HCT116 (cell line): ENCODE data around the gene RELA. TPM values are rescaled to one million over a fixed set of nuclear protein-coding genes. Genes with fewer than 3 reads are reported as not detected.

Source experiments
- ATAC-seq: fragments of 200-7000 bp; cut with Tn5 transposase; 2 replicates; pipeline ENCODE4 v1.9.1; 2020; ENCODE audit warnings: mild to moderate bottlenecking, moderate library complexity
- BruUV-seq: library from RNA; stranded (reverse); fragments of 400-500 nt; replicated peaks from 2 replicates; lab custom pipeline; 2021; lab: Mats Ljungman, UMichigan
- CTCF ChIA-PET: fragments of 300-600 bp; sonication (Branson Sonifier 250); formaldehyde crosslinking; loops from one replicate; lab custom pipeline; 2021; ENCODE audit warnings: antibody characterized with exemption; lab: Charles Lee
- POLR2A ChIA-PET: fragments of 300-600, 350-600 bp; sonication (Branson Sonifier 250); formaldehyde crosslinking; loops from one replicate; lab custom pipeline; 2021; ENCODE audit warnings: antibody characterized with exemption; lab: Charles Lee
- RAD21 ChIA-PET, 2 experiments: fragments of 300-600 bp; sonication (Branson Sonifier 250); formaldehyde crosslinking; loops; one replicate each; lab custom pipeline; 2023; ENCODE audit warnings: low total read pairs in 2 of 2; ENCODE audit not compliant: uncharacterized antibody in 2 of 2, unreplicated experiment in 2 of 2, low non-redundant PET in 1 of 2; lab: Charles Lee
- DNase-seq: peaks from one replicate; pipeline ENCODE4 v3.0.0-alpha.2; 2010; ENCODE audit warnings: low read depth, low spot score
- H2AFZ ChIP-seq: fragments of 200-600 bp; shearing (Covaris generic), sonication (generic); 2 replicates; pipeline ENCODE4 v1.6.1; 2017; ENCODE audit warnings: low read depth, mixed run types, mixed read lengths, antibody characterized with exemption, low read length; ENCODE audit not compliant: poor library complexity, severe bottlenecking
- H3K27ac ChIP-seq: 2 replicates; pipeline ENCODE4 v1.5.1; 2012; ENCODE audit warnings: low read depth, low read length
- H3K27me3 ChIP-seq: fragments of 200-600 bp; sonication (generic); 2 replicates; pipeline ENCODE4 v1.6.1; 2016; ENCODE audit warnings: mixed run types, low read length, mixed read lengths; ENCODE audit not compliant: insufficient read depth
- H3K36me3 ChIP-seq, 2 experiments: fragments of 200-500 bp in 1 of 2; fragments of 200-600 bp in 1 of 2; sonication (Bioruptor generic) in 1 of 2; sonication (generic) in 1 of 2; 2 replicates each; pipeline versions ENCODE4 v1.5.1 to v1.6.1; 2014 to 2016; ENCODE audit warnings: low read length in 2 of 2, inconsistent platforms in 1 of 2, mixed read lengths in 1 of 2, mixed run types in 1 of 2; ENCODE audit not compliant: insufficient read depth in 2 of 2, control insufficient read depth in 1 of 2
- H3K4me1 ChIP-seq, 2 experiments: fragments of 200-600 bp in 1 of 2; sonication (generic) in 1 of 2; 2 replicates each; pipeline versions ENCODE4 v1.5.1 to v1.6.1; 2012 to 2017; ENCODE audit warnings: low read length in 2 of 2, inconsistent platforms in 1 of 2, mild to moderate bottlenecking in 1 of 2, mixed read lengths in 1 of 2, mixed run types in 1 of 2, moderate library complexity in 1 of 2; ENCODE audit not compliant: insufficient read depth in 2 of 2, control insufficient read depth in 1 of 2
- H3K4me2 ChIP-seq: fragments of 200-600 bp; sonication (generic); 2 replicates; pipeline ENCODE4 v1.6.1; 2017; ENCODE audit warnings: mixed run types, low read length, mixed read lengths
- H3K4me3 ChIP-seq, 2 experiments: fragments of 200-600 bp in 1 of 2; sonication (generic) in 1 of 2; replicated peaks in 1 of 2; 2 replicates each; pipeline ENCODE4 v1.5.1; 2011 to 2016; ENCODE audit warnings: low read length in 2 of 2, control low read depth in 1 of 2, low read depth in 1 of 2, mild to moderate bottlenecking in 1 of 2, mixed read lengths in 1 of 2, mixed run types in 1 of 2
- H3K79me2 ChIP-seq: fragments of 200-600 bp; sonication (generic); 2 replicates; pipeline ENCODE4 v1.6.1; 2017; ENCODE audit warnings: mild to moderate bottlenecking, mixed run types, low read length, moderate library complexity, mixed read lengths; ENCODE audit not compliant: insufficient read depth
- H3K9ac ChIP-seq: fragments of 200-600 bp; sonication (generic); 2 replicates; pipeline ENCODE4 v1.6.1; 2016; ENCODE audit warnings: low read length, mixed read lengths
- H3K9me2 ChIP-seq: fragments of 200-600 bp; sonication (generic), shearing (Covaris generic); 2 replicates; pipeline ENCODE4 v1.6.1; 2017; ENCODE audit warnings: mixed run types, mild to moderate bottlenecking, moderate library complexity; ENCODE audit not compliant: insufficient read depth
- H3K9me3 ChIP-seq, 2 experiments: fragments of 200-500 bp in 1 of 2; fragments of 200-600 bp in 1 of 2; sonication (Bioruptor generic) in 1 of 2; sonication (generic) in 1 of 2; 2 replicates each; pipeline ENCODE4 v1.6.1; 2014 to 2017; ENCODE audit warnings: low read length in 2 of 2, mixed read lengths in 2 of 2, inconsistent platforms in 1 of 2, low read depth in 1 of 2, mild to moderate bottlenecking in 1 of 2, mixed run types in 1 of 2, moderate library complexity in 1 of 2; ENCODE audit not compliant: control insufficient read depth in 1 of 2, insufficient read depth in 1 of 2
- H4K20me1 ChIP-seq: fragments of 200-600 bp; sonication (generic), shearing (Covaris generic); 2 replicates; pipeline ENCODE4 v1.6.1; 2017; ENCODE audit warnings: mixed run types, mild to moderate bottlenecking, moderate library complexity; ENCODE audit not compliant: insufficient read depth
- ELF1 ChIP-seq: IDR thresholded peaks from 2 replicates; pipeline ENCODE4 v1.6.1; 2012; ENCODE audit warnings: low read depth, borderline replicate concordance
- EZH2 ChIP-seq: fragments of 200-600 bp; sonication (generic); IDR thresholded peaks from 2 replicates; pipeline ENCODE4 v1.6.1; 2017; ENCODE audit warnings: antibody characterized with exemption, mixed run types
- FOSL1 ChIP-seq: IDR thresholded peaks from 2 replicates; pipeline ENCODE4 v1.6.1; 2012; ENCODE audit warnings: low read depth
- JUND ChIP-seq: IDR thresholded peaks from 2 replicates; pipeline ENCODE4 v1.6.1; 2012
- SRF ChIP-seq: IDR thresholded peaks from 2 replicates; pipeline ENCODE4 v1.6.1; 2012; ENCODE audit warnings: low read depth
- TCF7L2 ChIP-seq: IDR thresholded peaks from 2 replicates; pipeline ENCODE4 v1.7.0; 2011; ENCODE audit warnings: borderline replicate concordance, inconsistent platforms; ENCODE audit not compliant: insufficient read depth, insufficient read length; ENCODE audit errors: extremely low read depth
- ZFX ChIP-seq: fragments of 450-650 bp; IDR thresholded peaks from 2 replicates; pipeline ENCODE4 v1.6.1; 2017
- ZNF274 ChIP-seq: fragments of 200-500 bp; sonication (Bioruptor generic); IDR thresholded peaks from 2 replicates; pipeline ENCODE4 v1.6.1; 2014; ENCODE audit warnings: mild to moderate bottlenecking, low read depth, low read length, inconsistent platforms
- intact Hi-C: fragments of 100-400 bp; cut with micrococcal nuclease; formaldehyde crosslinking; loops from 2 replicates; pipeline ENCODE4 v1.10.0; 2022
- total RNA-seq: library from RNA; stranded (reverse); gene quantifications from one replicate; pipeline ENCODE4 v1.2.1, GENCODE V29; 2021; ENCODE audit not compliant: unreplicated experiment
- TF ChIP-seq, protein P1 (sequence below), 3 experiments: fragments of 200-600 bp in 1 of 3; sonication (generic) in 1 of 3; IDR thresholded peaks in 2 of 3; conservative IDR thresholded peaks in 1 of 3; 2 replicates each; pipeline ENCODE4 v1.5.1; 2012 to 2017; ENCODE audit warnings: low read depth in 2 of 3, low read length in 2 of 3, antibody characterized with exemption in 1 of 3, borderline replicate concordance in 1 of 3, control low read depth in 1 of 3, mild to moderate bottlenecking in 1 of 3, mixed read lengths in 1 of 3, mixed run types in 1 of 3, moderate library complexity in 1 of 3; ENCODE audit not compliant: insufficient read depth in 1 of 3
- TF ChIP-seq, protein P2 (sequence below): IDR thresholded peaks from 2 replicates; pipeline ENCODE4 v1.6.1; 2012; ENCODE audit warnings: low read depth

The RELA gene
- total RNA-seq, 1 experiment from 2014 or later = 78.5 TPM

DNA sequence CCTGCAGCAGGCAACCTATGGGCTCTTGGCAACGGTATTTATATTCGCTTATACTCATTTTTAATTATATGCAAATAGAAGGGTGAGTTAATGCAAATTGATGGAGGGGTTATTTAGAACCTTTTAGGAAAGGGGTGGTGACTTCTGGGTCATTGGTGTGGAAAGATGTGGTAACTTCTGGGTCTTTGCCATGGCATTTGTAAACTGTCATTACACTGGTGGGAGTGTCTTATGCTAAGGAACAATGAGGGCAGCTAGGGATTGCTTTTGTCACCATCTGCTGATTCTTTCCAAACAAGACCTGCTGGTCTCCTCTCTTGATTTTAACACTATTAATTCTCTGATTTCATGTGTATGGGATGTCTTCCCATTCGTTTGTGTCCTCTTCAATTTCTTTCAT lies 37.7 kb upstream of the RELA start (continued):
- TF ChIP-seq ELF1 = no peak
- TF ChIP-seq, protein P1, sequence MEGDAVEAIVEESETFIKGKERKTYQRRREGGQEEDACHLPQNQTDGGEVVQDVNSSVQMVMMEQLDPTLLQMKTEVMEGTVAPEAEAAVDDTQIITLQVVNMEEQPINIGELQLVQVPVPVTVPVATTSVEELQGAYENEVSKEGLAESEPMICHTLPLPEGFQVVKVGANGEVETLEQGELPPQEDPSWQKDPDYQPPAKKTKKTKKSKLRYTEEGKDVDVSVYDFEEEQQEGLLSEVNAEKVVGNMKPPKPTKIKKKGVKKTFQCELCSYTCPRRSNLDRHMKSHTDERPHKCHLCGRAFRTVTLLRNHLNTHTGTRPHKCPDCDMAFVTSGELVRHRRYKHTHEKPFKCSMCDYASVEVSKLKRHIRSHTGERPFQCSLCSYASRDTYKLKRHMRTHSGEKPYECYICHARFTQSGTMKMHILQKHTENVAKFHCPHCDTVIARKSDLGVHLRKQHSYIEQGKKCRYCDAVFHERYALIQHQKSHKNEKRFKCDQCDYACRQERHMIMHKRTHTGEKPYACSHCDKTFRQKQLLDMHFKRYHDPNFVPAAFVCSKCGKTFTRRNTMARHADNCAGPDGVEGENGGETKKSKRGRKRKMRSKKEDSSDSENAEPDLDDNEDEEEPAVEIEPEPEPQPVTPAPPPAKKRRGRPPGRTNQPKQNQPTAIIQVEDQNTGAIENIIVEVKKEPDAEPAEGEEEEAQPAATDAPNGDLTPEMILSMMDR (IDR thresholded peaks at IDR 0.05 in 2 of 3, conservative IDR thresholded peaks at IDR 0.05 in 1 of 3; ENCODE audit: borderline replicate concordance in 1 of 3, insufficient read depth in 1 of 3, low read depth in 2 of 3, low read length in 2 of 3) = no peak

DNA sequence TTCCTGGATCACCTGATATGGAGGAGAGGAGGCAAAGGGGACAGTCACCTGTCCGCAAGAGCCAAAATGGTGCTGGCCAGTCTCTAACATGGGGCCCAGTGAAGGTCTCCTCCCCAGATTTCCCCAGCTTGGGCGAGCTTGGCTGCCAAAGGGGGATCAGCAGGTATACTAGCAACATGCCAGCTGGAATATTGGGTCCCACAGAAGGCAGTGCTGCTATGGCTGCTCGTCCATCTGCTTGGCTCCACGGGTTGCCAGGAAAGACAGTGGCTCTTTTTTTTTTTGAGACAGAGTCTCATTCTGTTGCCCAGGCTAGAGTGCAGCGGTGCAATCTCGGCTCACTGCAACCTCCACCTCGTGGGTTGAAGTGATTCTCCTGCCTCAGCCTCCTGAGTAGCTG lies 36.6 kb upstream of the RELA start:
- ATAC-seq (no peak), DNase-seq (no peak)
- Histone ChIP-seq H3K4me3 (no peak overlapping the region), H3K27me3 (no peaks in the 10 kb centered on the region), H3K9ac (no peak overlapping the region), H3K9me3 (no peaks in the 10 kb centered on the region), H2AFZ (no peak overlapping the region), H4K20me1 (no peaks in the 10 kb centered on the region), H3K36me3 (no peaks in the 10 kb centered on the region), H3K27ac (no peak overlapping the region), H3K4me1 (peaks cover 11% of the 10 kb centered on the region in 2 experiments; a peak in 3 of 4 replicates), H3K4me2 (no peak overlapping the region), H3K79me2 (no peaks in the 10 kb centered on the region), H3K9me2 (no peaks in the 10 kb centered on the region)
- POLR2A ChIA-PET = no interaction called here
- CTCF ChIA-PET = no interaction called here
- TF ChIP-seq JUND = no peak
- no TSS peak for BruUV-seq
- intact Hi-C loops = no loop called here
- RAD21 ChIA-PET = no interaction called here

DNA sequence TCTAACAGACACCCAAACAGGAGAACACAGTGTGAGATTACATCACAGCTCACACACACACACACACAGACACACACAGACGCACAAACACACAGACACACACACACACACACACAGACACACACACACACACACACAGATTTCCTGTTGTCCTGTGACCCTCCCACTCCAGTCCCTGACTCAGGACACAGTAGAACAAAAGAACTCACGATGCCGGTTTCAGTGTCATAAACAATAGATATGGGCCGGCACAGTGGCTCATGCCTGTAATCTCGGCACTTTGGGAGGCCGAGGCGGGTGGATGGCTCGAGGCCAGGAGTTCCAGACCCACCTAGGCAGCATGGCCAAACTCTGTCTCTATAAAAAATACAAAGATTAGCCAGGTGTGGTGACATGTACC lies 35.5 kb upstream of the RELA start:
- H3K4me1 ChIP-seq = peaks cover 11% of the 10 kb centered on the region in 2 experiments; a peak in 3 of 4 replicates
- ChIA-PET RAD21 (no interaction called here), POLR2A (no interaction called here), CTCF (no interaction called here)
- no peak overlapping the region for H3K4me2 ChIP-seq
- DNase-seq (no peak), ATAC-seq (no peak)
- no peaks in the 10 kb centered on the region for H3K79me2 ChIP-seq
- no peaks in the 10 kb centered on the region for H3K9me3 ChIP-seq
- no TSS peak for BruUV-seq
- no peaks in the 10 kb centered on the region for H3K36me3 ChIP-seq
- intact Hi-C loops = no loop called here
- no peaks in the 10 kb centered on the region for H3K27me3 ChIP-seq
- H4K20me1 ChIP-seq = no peaks in the 10 kb centered on the region
- no peak overlapping the region for H3K9ac ChIP-seq
- no peaks in the 10 kb centered on the region for H3K9me2 ChIP-seq
- no peak overlapping the region for H2AFZ ChIP-seq
- H3K27ac ChIP-seq = no peak overlapping the region
- no peak overlapping the region for H3K4me3 ChIP-seq
- TF ChIP-seq ZFX (no peak), FOSL1 (no peak), SRF (no peak), ZNF274 (no peak), ELF1 (no peak), EZH2 (no peak), TCF7L2 (no peak)
- TF ChIP-seq, protein P1 (IDR thresholded peaks at IDR 0.05 in 2 of 3, conservative IDR thresholded peaks at IDR 0.05 in 1 of 3; ENCODE audit: borderline replicate concordance in 1 of 3, insufficient read depth in 1 of 3, low read depth in 2 of 3, low read length in 2 of 3) = no peak
- TF ChIP-seq, protein P2, sequence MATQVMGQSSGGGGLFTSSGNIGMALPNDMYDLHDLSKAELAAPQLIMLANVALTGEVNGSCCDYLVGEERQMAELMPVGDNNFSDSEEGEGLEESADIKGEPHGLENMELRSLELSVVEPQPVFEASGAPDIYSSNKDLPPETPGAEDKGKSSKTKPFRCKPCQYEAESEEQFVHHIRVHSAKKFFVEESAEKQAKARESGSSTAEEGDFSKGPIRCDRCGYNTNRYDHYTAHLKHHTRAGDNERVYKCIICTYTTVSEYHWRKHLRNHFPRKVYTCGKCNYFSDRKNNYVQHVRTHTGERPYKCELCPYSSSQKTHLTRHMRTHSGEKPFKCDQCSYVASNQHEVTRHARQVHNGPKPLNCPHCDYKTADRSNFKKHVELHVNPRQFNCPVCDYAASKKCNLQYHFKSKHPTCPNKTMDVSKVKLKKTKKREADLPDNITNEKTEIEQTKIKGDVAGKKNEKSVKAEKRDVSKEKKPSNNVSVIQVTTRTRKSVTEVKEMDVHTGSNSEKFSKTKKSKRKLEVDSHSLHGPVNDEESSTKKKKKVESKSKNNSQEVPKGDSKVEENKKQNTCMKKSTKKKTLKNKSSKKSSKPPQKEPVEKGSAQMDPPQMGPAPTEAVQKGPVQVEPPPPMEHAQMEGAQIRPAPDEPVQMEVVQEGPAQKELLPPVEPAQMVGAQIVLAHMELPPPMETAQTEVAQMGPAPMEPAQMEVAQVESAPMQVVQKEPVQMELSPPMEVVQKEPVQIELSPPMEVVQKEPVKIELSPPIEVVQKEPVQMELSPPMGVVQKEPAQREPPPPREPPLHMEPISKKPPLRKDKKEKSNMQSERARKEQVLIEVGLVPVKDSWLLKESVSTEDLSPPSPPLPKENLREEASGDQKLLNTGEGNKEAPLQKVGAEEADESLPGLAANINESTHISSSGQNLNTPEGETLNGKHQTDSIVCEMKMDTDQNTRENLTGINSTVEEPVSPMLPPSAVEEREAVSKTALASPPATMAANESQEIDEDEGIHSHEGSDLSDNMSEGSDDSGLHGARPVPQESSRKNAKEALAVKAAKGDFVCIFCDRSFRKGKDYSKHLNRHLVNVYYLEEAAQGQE = no peak
